Thyroid gland (tissue), 4 donors: Measurements from ENCODE around the gene CHST13. TPM values are rescaled to one million over a fixed set of nuclear protein-coding genes. Genes with fewer than 3 reads are reported as not detected.
"Not testable (repeated sequence)": the region's sequence is repeated elsewhere in the genome, so short reads cannot be mapped to it uniquely, and the experiment has no call there.

Source experiments
- DNase-seq, 2 donors: peaks; one replicate each; pipeline ENCODE4 v3.0.0-alpha.2; 2019
- H3K27ac ChIP-seq, 3 donors: fragments of 200-600 bp; sonication (generic); 1 replicate in 2 of 3; 2 replicates in 1 of 3; pipeline ENCODE4 v1.5.1; 2016 to 2019; ENCODE audit warnings: mild to moderate bottlenecking in 1 of 3, moderate library complexity in 1 of 3
- H3K27me3 ChIP-seq: fragments of 200-600 bp; sonication (generic); one replicate; pipeline ENCODE4 v1.5.1; 2019
- H3K36me3 ChIP-seq, 2 donors: fragments of 200-600 bp; sonication (generic); one replicate each; pipeline ENCODE4 v1.5.1; 2016 to 2019
- H3K4me1 ChIP-seq, 2 donors: fragments of 200-600 bp; sonication (generic); one replicate each; pipeline ENCODE4 v1.5.1; 2017 to 2019
- H3K4me3 ChIP-seq, 3 donors: fragments of 200-600 bp; sonication (generic); replicated peaks in 1 of 3; 1 replicate in 2 of 3; 2 replicates in 1 of 3; pipeline ENCODE4 v1.5.1; 2016; ENCODE audit warnings: mild to moderate bottlenecking in 1 of 3
- H3K9me3 ChIP-seq: fragments of 200-600 bp; sonication (generic); one replicate; pipeline ENCODE4 v1.5.1; 2017
- CTCF ChIP-seq, 6 experiments: fragments of 200-600 bp in 3 of 6; fragments of 450-650 bp in 3 of 6; sonication (generic) in 3 of 6; IDR thresholded peaks; one replicate each; pipeline ENCODE4 v1.5.1; 2016 to 2019; ENCODE audit warnings: antibody characterized with exemption in 6 of 6, mild to moderate bottlenecking in 2 of 6, inconsistent platforms in 1 of 6, moderate library complexity in 1 of 6
- POLR2A ChIP-seq, 2 donors: fragments of 450-650 bp; IDR thresholded peaks; one replicate each; pipeline ENCODE4 v1.6.1; 2017; ENCODE audit warnings: antibody characterized with exemption in 2 of 2, mild to moderate bottlenecking in 2 of 2, moderate library complexity in 1 of 2
- WGBS, 2 donors: methylation state at CpG; one replicate each; pipeline ENCODE4 v1.1.5; 2017; 5-methylcytosine and 5-hydroxymethylcytosine counted together
- intact Hi-C: fragments of 100-400 bp; cut with DNase I; formaldehyde crosslinking; loops from one replicate; pipeline ENCODE4 v1.15.1; 2023
- small RNA-seq: library from RNA; depleted of rRNA; stranded (forward); fragments of <200 nt; gene quantifications from one replicate; pipeline ENCODE3, GENCODE V24; 2016
- total RNA-seq, 4 donors: library from RNA; depleted of rRNA; stranded (reverse); fragments of >200 nt; gene quantifications; one replicate each; pipeline ENCODE4 v1.2.3, GENCODE V29; 2016

CHST13 gene
- total RNA-seq, 4 donors from 2014 or later: 0.13 to 0.56 TPM; not detected in 2

- WGBS, 2 donors: 88 to 89% methylated on average over 4 of the region's 4 CpGs
- H3K27me3 ChIP-seq: no peaks in the 10 kb centered on the region
- H3K27ac ChIP-seq: no peak overlapping the region
Measured at GRCh38 chr3:126582311-126582710, 58.4 kb downstream of the CHST13 start.

GRCh38 chr3:126591515-126591914, 67.6 kb downstream of the CHST13 start:
- H3K27me3 ChIP-seq, H3K27ac ChIP-seq, H3K4me3 ChIP-seq, H3K4me1 ChIP-seq, intact Hi-C loops, H3K36me3 ChIP-seq, DNase-seq, H3K9me3 ChIP-seq: not testable (repeated sequence)
- 62 to 67% methylated on average over 5 of the region's 5 CpGs for whole genome bisulfite sequencing, 2 donors

More at GRCh38 chr3:126582311-126582710, 58.4 kb downstream of the CHST13 start:
- intact Hi-C loops: no loop called here
- no peaks in the 10 kb centered on the region for H3K4me1 ChIP-seq
- DNase-seq: no peak
- no peaks in the 10 kb centered on the region for H3K9me3 ChIP-seq
- H3K4me3 ChIP-seq: no peak overlapping the region
- no peaks in the 10 kb centered on the region for H3K36me3 ChIP-seq
- TF ChIP-seq CTCF (IDR thresholded peaks at IDR 0.05): no peak
- TF ChIP-seq POLR2A (IDR thresholded peaks at IDR 0.05): no peak

Small RNA genes lying within 50 kb of the gene (small RNA-seq; reads per million reads assigned to genes)
- gene RNA5SP138: 0.85 reads per million

Other genes starting within 250 kb of the CHST13 start
- 10 to 100 TPM; 20.6 to 49.2 (median 27.5) TPM for gene KLF15, start 166.7 kb upstream of the CHST13 start, total RNA-seq
- not detected for gene CFAP100, start 129.2 kb upstream of the CHST13 start, total RNA-seq
- 10 to 100 TPM; 51.5 to 96.8 (median 57.4) TPM for gene ZXDC, start 48.3 kb upstream of the CHST13 start, total RNA-seq
- not detected for gene UROC1, start 6.4 kb upstream of the CHST13 start, total RNA-seq
- not detected for gene C3orf22, start 34.8 kb downstream of the CHST13 start, total RNA-seq
- gene TXNRD3, start 131.0 kb downstream of the CHST13 start, total RNA-seq: 10 to 100 TPM; 14.4 to 21.3 (median 17.7) TPM
- gene CHCHD6, start 180.1 kb downstream of the CHST13 start, total RNA-seq: 10 to 100 TPM; 22.9 to 27.8 (median 24.4) TPM